ENCODE measurements around the gene ERCC6.
A peak's percentile ranks its signal among the peaks of the same experiment; 100 is the strongest.

ERCC6 gene

GRCh38 chr10:49518982-49519578, 19.8 kb downstream of the ERCC6 start:
- no peak overlapping the region for H3K4me3 ChIP-seq (replicated peaks; ENCODE audit: low read depth, low read length)
- DNase-seq (ENCODE audit: low read depth), result peak; percentile 75
- peak; percentile 69 for TF ChIP-seq CTCF (IDR thresholded peaks at IDR 0.05; ENCODE audit: low read length, missing control alignments)

GRCh38 chr10:49518566-49518965, 20.4 kb downstream of the ERCC6 start:
- TF ChIP-seq CTCF (IDR thresholded peaks at IDR 0.05; ENCODE audit: low read length, missing control alignments), result no peak
- no peak for DNase-seq (ENCODE audit: low read depth)
- no peak overlapping the region for H3K4me3 ChIP-seq (replicated peaks; ENCODE audit: low read depth, low read length)

GRCh38 chr10:49516216-49516970, 22.5 kb downstream of the ERCC6 start:
- H3K4me3 ChIP-seq (replicated peaks; ENCODE audit: low read depth, low read length), result no peak overlapping the region
- TF ChIP-seq CTCF (IDR thresholded peaks at IDR 0.05; ENCODE audit: low read length, missing control alignments), result no peak
- no peak for DNase-seq (ENCODE audit: low read depth)

- TF ChIP-seq CTCF (IDR thresholded peaks at IDR 0.05; ENCODE audit: low read length, missing control alignments), result peak; percentile 71
- DNase-seq (ENCODE audit: low read depth), result peak; percentile 58
- H3K4me3 ChIP-seq (replicated peaks; ENCODE audit: low read depth, low read length), result no peak overlapping the region
Observed at GRCh38 chr10:49512121-49512809, 26.7 kb downstream of the ERCC6 start.

- DNase-seq (ENCODE audit: low read depth), result no peak
- TF ChIP-seq CTCF (IDR thresholded peaks at IDR 0.05; ENCODE audit: low read length, missing control alignments), result no peak
- H3K4me3 ChIP-seq (replicated peaks; ENCODE audit: low read depth, low read length), result no peak overlapping the region
Observed at GRCh38 chr10:49509771-49510303, 29.1 kb downstream of the ERCC6 start.

GRCh38 chr10:49508654-49509053, 30.3 kb downstream of the ERCC6 start:
- no peak for TF ChIP-seq CTCF (IDR thresholded peaks at IDR 0.05; ENCODE audit: low read length, missing control alignments)
- no peak overlapping the region for H3K4me3 ChIP-seq (replicated peaks; ENCODE audit: low read depth, low read length)
- no peak for DNase-seq (ENCODE audit: low read depth)
